Activated naive CD4-positive, alpha-beta T cell treated with anti-CD3 and anti-CD28 coated beads, Interleukin-2, amount 50 U/mL, for 72 hours (primary cell): ENCODE data around the gene CD151. TPM values are rescaled to one million over a fixed set of nuclear protein-coding genes. Genes with fewer than 3 reads are reported as not detected.

Source experiments
- ATAC-seq, 2 donors: fragments of 150-1000 bp; cut with Tn5 transposase; 2 replicates each; pipeline ENCODE4 v1.10.0; 2021; ENCODE audit warnings: mild to moderate bottlenecking in 2 of 2, moderate library complexity in 2 of 2
- DNase-seq, 2 donors: peaks; one replicate each; pipeline ENCODE4 v3.0.0; 2021 to 2022; ENCODE audit warnings: low spot score in 2 of 2
- H3K27ac Mint-ChIP-seq, 2 donors: one replicate each; pipeline ENCODE4 v1.8.0; 2022; ENCODE audit warnings: mild to moderate bottlenecking in 2 of 2, mixed read lengths in 2 of 2
- H3K36me3 Mint-ChIP-seq, 2 donors: one replicate each; pipeline ENCODE4 v1.8.0; 2022; ENCODE audit warnings: mixed read lengths in 2 of 2
- H3K9me3 Mint-ChIP-seq, 2 donors: one replicate each; pipeline ENCODE4 v1.8.0; 2022; ENCODE audit warnings: mixed read lengths in 2 of 2
- total RNA-seq, 2 donors: library from RNA; stranded (reverse); gene quantifications; one replicate each; pipeline ENCODE4 v1.2.3, GENCODE V29; 2022

The CD151 gene
- total RNA-seq, 2 donors from 2014 or later, result 42.8 to 46.0 TPM

GRCh38 chr11:794766-795633 is 37.8 kb upstream of the CD151 start:
- ATAC-seq (no peak), DNase-seq (no peak)
- no peak overlapping the region for H3K27ac Mint-ChIP-seq
- H3K9me3 Mint-ChIP-seq, result no peaks in the 10 kb centered on the region
- H3K36me3 Mint-ChIP-seq, result no peaks in the 10 kb centered on the region

DNA sequence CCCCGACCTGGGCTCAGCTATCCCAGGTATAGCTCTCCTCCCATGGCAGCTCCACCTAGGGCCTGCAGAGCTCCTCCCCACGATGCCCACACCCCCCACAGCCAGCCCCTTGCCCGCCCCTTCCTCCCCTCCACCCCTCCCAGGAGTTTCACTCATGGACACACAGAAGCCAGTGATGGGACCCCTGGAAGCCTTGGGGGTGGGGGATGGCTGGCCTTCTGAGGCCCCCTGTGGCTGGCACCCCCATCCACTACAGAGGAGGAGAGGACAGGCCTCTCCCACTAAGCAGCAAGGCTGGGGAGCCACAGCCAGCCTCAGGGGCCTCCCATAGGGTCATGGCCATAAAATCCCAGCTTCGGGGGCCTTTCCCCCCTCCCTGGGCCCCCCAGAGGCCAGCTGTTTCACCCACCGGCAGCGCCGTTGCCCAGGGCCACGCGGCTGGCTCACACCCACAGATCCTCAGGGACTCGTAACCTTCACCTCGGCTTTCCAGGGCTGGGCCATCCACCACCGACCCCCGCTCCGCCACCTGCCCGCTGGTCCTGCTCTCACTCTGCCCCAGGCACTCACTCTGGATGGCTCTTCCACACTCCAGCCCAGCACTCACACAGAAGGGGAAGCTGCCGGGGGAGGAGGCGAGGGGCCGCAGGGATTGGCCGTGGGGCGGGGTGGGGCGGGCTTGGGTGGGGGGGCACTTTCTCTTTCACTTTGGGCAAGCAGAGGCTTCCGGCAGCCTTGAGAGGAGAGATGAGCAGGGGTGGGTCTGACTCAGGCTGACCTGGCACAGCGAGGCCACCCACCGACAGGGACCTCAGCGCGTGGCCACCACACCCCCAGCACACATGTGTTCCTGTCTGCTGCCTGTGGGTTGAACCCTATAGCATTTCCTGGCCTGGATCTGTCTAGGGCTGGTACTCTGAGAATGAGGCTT is 36.9 kb upstream of the CD151 start:
- peak overlapping the region; percentile 81 to 87 for H3K27ac Mint-ChIP-seq

GRCh38 chr11:796565-797295 is 36.0 kb upstream of the CD151 start:
- no peaks in the 10 kb centered on the region for H3K9me3 Mint-ChIP-seq
- ATAC-seq, result peak in 1 of 2 donors; percentile 1
- peak overlapping the region; percentile 69 to 87 for H3K27ac Mint-ChIP-seq
- H3K36me3 Mint-ChIP-seq, result no peaks in the 10 kb centered on the region
- DNase-seq, result no peak

More for the DNA sequence above, 36.9 kb upstream of the CD151 start:
- Mint-ChIP-seq H3K9me3 (no peaks in the 10 kb centered on the region), H3K36me3 (no peaks in the 10 kb centered on the region)
- DNase-seq, result peak; percentile 79 to 91
- ATAC-seq, result peak; percentile 78 to 84

- ATAC-seq, result peak; percentile 52 to 58
- Mint-ChIP-seq H3K9me3 (no peaks in the 10 kb centered on the region), H3K27ac (peak overlapping the region; percentile 81 to 87), H3K36me3 (no peaks in the 10 kb centered on the region)
- peak; percentile 79 to 83 for DNase-seq
Measured at GRCh38 chr11:797296-798092, 35.3 kb upstream of the CD151 start.

- DNase-seq (peak; percentile 86 to 95), ATAC-seq (peak; percentile 55 to 66)
- Mint-ChIP-seq H3K9me3 (no peaks in the 10 kb centered on the region), H3K36me3 (no peaks in the 10 kb centered on the region), H3K27ac (peak within 1 kb of the TSS; percentile 81 to 87)
Measured at GRCh38 chr11:798093-798713, 34.5 kb upstream of the CD151 start, which contains the start of gene SLC25A22. SLC25A22 (minus strand) TSS chr11:798281; CDS start chr11:795006, 3,275 bp downstream.

GRCh38 chr11:799641-800316 is 33.0 kb upstream of the CD151 start:
- no peaks in the 10 kb centered on the region for H3K9me3 Mint-ChIP-seq
- ATAC-seq (no peak), DNase-seq (no peak)
- no peaks in the 10 kb centered on the region for H3K36me3 Mint-ChIP-seq
- no peak overlapping the region for H3K27ac Mint-ChIP-seq

DNA sequence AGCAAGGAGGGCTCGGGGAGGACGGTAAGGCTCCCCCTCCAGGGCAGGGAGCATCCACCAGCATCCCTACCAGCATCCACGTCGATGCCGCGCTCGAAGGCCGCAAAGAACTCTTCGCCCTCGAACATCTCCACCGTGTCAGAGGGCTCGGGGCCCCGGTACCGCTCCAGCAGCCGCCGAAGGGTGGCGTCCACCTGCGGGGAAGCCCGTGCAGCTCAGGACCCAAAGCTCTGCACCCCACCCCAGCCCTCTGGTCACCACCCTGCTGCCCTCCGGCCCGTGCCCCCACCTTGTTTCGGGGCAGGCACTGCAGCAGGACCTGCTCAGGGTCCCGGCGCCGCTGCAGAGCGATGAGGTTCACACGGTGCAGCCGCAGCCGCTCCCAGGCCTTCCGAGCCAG is 32.3 kb upstream of the CD151 start:
- Mint-ChIP-seq H3K27ac (no peak overlapping the region), H3K9me3 (no peaks in the 10 kb centered on the region), H3K36me3 (no peaks in the 10 kb centered on the region)
- ATAC-seq (no peak), DNase-seq (no peak)

- H3K27ac Mint-ChIP-seq, result no peak overlapping the region
- no peaks in the 10 kb centered on the region for H3K9me3 Mint-ChIP-seq
- no peak for ATAC-seq
- H3K36me3 Mint-ChIP-seq, result no peaks in the 10 kb centered on the region
- DNase-seq, result no peak
Measured at GRCh38 chr11:801097-801780, 31.5 kb upstream of the CD151 start.

- no peaks in the 10 kb centered on the region for H3K9me3 Mint-ChIP-seq
- H3K36me3 Mint-ChIP-seq, result no peaks in the 10 kb centered on the region
- ATAC-seq, result no peak
- DNase-seq, result no peak
- no peak overlapping the region for H3K27ac Mint-ChIP-seq
Measured at GRCh38 chr11:802018-802617, 30.6 kb upstream of the CD151 start.

DNA sequence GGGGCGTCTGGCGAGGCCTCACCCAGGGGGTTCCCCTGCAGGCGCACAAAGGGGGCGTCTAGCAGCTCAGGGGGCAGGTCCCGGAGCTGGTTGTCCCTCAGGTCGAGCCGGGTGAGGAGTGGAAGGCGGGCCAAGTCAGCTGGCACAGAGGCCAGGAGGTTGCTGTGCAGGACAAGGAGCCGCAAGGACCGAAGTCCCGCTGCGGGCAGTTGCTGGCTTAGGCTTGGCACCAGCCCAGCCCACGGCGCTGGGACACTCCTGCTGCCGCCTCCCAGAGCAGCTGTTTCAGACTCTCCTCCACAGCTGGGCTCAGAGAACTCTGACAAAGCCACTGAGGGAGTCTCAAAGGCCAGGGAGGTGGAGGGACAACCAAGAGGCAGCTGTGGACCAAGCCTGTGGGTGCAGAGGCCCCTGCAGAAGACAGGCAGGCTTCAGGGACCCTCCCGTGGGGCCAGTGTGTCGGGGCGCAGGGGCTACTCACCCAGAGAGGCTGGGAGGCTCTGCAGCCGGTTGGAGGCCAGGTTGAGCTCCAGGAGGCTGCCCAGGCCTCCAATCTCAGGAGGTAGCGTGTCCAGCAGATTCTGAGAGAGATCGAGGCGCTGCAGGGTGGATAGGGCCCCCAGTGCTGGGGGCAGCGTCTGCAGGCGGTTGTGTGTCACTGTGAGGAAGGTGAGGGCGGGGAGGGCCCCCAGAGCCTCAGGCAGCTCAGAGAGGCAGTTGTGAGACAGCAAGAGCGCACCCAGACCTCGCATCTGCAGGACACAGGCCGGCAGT is 29.9 kb upstream of the CD151 start:
- DNase-seq, result no peak
- no peak for ATAC-seq
- H3K36me3 Mint-ChIP-seq, result no peaks in the 10 kb centered on the region
- H3K27ac Mint-ChIP-seq, result no peak overlapping the region
- no peaks in the 10 kb centered on the region for H3K9me3 Mint-ChIP-seq

DNA sequence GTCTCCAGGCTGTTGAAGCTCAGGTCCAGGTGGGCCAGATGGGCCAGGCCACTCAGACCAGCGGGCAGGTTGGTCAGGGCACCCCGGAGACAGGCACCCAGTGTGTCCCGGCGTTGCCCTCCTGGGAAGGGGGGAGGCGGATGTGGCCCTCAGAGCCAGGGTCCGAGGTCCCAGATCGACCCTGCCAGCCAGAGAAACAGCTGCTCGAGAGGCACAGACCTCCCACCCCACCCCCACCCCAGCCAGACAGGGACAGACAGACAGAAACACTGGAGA is 29.3 kb upstream of the CD151 start:
- no peak for ATAC-seq
- Mint-ChIP-seq H3K9me3 (no peaks in the 10 kb centered on the region), H3K27ac (no peak overlapping the region), H3K36me3 (no peaks in the 10 kb centered on the region)
- DNase-seq, result no peak

GRCh38 chr11:803770-804598 is 28.8 kb upstream of the CD151 start:
- H3K9me3 Mint-ChIP-seq, result no peaks in the 10 kb centered on the region
- peak overlapping the region; percentile 55 to 76 for H3K27ac Mint-ChIP-seq
- ATAC-seq, result no peak
- no peak for DNase-seq
- peaks cover 2 to 3% of the 10 kb centered on the region in 2 donors for H3K36me3 Mint-ChIP-seq

- peaks cover 5 to 6% of the 10 kb centered on the region in 2 donors for H3K36me3 Mint-ChIP-seq
- no peak for ATAC-seq
- DNase-seq, result no peak
- H3K9me3 Mint-ChIP-seq, result no peaks in the 10 kb centered on the region
- peak overlapping the region; percentile 55 to 76 for H3K27ac Mint-ChIP-seq
Measured at GRCh38 chr11:804599-804964, 28.2 kb upstream of the CD151 start.
